Thyroid gland (tissue), 4 donors: ENCODE data around the gene SARNP. TPM values are rescaled to one million over a fixed set of nuclear protein-coding genes. Genes with fewer than 3 reads are reported as not detected.

ENCODE experiments used
- DNase-seq, 2 donors: peaks; one replicate each; pipeline ENCODE4 v3.0.0-alpha.2; 2019
- H3K27ac ChIP-seq, 3 donors: fragments of 200-600 bp; sonication (generic); 1 replicate in 2 of 3; 2 replicates in 1 of 3; pipeline ENCODE4 v1.5.1; 2016 to 2019; ENCODE audit warnings: mild to moderate bottlenecking in 1 of 3, moderate library complexity in 1 of 3
- H3K27me3 ChIP-seq: fragments of 200-600 bp; sonication (generic); one replicate; pipeline ENCODE4 v1.5.1; 2019
- H3K36me3 ChIP-seq, 2 donors: fragments of 200-600 bp; sonication (generic); one replicate each; pipeline ENCODE4 v1.5.1; 2016 to 2019
- H3K4me1 ChIP-seq, 2 donors: fragments of 200-600 bp; sonication (generic); one replicate each; pipeline ENCODE4 v1.5.1; 2017 to 2019
- H3K4me3 ChIP-seq, 3 donors: fragments of 200-600 bp; sonication (generic); replicated peaks in 1 of 3; 1 replicate in 2 of 3; 2 replicates in 1 of 3; pipeline ENCODE4 v1.5.1; 2016; ENCODE audit warnings: mild to moderate bottlenecking in 1 of 3
- H3K9me3 ChIP-seq: fragments of 200-600 bp; sonication (generic); one replicate; pipeline ENCODE4 v1.5.1; 2017
- POLR2A ChIP-seq, 2 donors: fragments of 450-650 bp; IDR thresholded peaks; one replicate each; pipeline ENCODE4 v1.6.1; 2017; ENCODE audit warnings: antibody characterized with exemption in 2 of 2, mild to moderate bottlenecking in 2 of 2, moderate library complexity in 1 of 2
- WGBS, 2 donors: methylation state at CpG; one replicate each; pipeline ENCODE4 v1.1.5; 2017; 5-methylcytosine and 5-hydroxymethylcytosine counted together
- intact Hi-C: fragments of 100-400 bp; cut with DNase I; formaldehyde crosslinking; loops from one replicate; pipeline ENCODE4 v1.15.1; 2023
- total RNA-seq, 4 donors: library from RNA; depleted of rRNA; stranded (reverse); fragments of >200 nt; gene quantifications; one replicate each; pipeline ENCODE4 v1.2.3, GENCODE V29; 2016
- TF ChIP-seq, protein P1 (sequence below), 6 experiments: fragments of 200-600 bp in 3 of 6; fragments of 450-650 bp in 3 of 6; sonication (generic) in 3 of 6; IDR thresholded peaks; one replicate each; pipeline ENCODE4 v1.5.1; 2016 to 2019; ENCODE audit warnings: antibody characterized with exemption in 6 of 6, mild to moderate bottlenecking in 2 of 6, inconsistent platforms in 1 of 6, moderate library complexity in 1 of 6

SARNP gene
- total RNA-seq, 4 donors from 2014 or later = 33.6 to 61.0 (median 52.3) TPM

DNA sequence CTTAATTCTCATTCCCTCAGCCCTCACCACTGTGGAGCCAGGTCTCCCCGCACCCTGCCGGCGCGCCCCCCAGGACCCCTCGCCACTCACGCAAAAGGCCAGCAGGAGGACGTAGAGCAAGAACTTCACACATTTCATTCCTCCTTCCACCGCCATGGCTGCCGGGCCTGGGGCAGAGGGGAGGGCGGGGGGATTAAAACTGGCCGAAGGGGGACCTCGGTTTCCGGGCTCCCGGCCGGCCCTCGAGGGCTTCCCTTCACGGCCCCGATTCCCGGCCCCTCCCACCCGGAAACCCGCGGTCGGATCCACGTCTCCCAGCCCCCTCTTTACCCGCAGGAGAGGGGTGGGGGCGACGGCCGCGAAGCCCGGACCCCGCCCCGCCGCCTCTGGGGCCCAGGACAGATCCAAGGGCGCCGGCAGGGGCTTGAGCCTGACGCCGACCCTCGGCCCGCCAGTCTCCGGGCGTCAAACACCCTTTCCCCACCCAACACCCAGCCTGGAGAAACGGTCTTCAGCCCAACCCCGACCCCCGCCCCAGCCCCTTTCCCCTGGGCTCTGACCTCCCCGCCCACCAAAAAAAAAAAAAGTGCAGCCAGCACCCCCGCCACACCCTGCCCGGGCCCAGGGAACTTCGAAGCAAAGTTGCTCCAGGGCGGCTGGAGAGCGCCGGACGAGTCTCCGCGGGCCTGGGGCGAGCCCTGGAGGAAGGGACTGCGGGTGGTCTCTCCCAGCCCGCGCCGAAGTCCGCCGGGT lies 89.2 kb downstream of the SARNP start:
- Histone ChIP-seq H3K9me3 (no peaks in the 10 kb centered on the region), H3K27ac (peak overlapping the region; percentile 89 to 98 (median 96)), H3K4me3 (peak overlapping the region; percentile 62 to 90 (median 85)), H3K27me3 (no peaks in the 10 kb centered on the region), H3K36me3 (peaks cover 24 to 27% of the 10 kb centered on the region in 2 donors), H3K4me1 (peaks cover 39 to 54% of the 10 kb centered on the region in 2 donors)
- peak; percentile 87 to 88 for DNase-seq
- TF ChIP-seq POLR2A (IDR thresholded peaks at IDR 0.05) = peak in 1 of 2 donors; percentile 9
- TF ChIP-seq, protein P1, sequence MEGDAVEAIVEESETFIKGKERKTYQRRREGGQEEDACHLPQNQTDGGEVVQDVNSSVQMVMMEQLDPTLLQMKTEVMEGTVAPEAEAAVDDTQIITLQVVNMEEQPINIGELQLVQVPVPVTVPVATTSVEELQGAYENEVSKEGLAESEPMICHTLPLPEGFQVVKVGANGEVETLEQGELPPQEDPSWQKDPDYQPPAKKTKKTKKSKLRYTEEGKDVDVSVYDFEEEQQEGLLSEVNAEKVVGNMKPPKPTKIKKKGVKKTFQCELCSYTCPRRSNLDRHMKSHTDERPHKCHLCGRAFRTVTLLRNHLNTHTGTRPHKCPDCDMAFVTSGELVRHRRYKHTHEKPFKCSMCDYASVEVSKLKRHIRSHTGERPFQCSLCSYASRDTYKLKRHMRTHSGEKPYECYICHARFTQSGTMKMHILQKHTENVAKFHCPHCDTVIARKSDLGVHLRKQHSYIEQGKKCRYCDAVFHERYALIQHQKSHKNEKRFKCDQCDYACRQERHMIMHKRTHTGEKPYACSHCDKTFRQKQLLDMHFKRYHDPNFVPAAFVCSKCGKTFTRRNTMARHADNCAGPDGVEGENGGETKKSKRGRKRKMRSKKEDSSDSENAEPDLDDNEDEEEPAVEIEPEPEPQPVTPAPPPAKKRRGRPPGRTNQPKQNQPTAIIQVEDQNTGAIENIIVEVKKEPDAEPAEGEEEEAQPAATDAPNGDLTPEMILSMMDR (IDR thresholded peaks at IDR 0.05) = no peak
- intact Hi-C loops = no loop called here
- 1 to 3% methylated on average over 9 to 21 of the region's 61 CpGs for WGBS, 2 donors

- Histone ChIP-seq H3K27me3 (no peaks in the 10 kb centered on the region), H3K27ac (peak overlapping the region; percentile 89 to 98 (median 96)), H3K36me3 (peaks cover 24 to 27% of the 10 kb centered on the region in 2 donors), H3K4me3 (peak overlapping the region; percentile 62 to 90 (median 85)), H3K9me3 (no peaks in the 10 kb centered on the region), H3K4me1 (peaks cover 43 to 61% of the 10 kb centered on the region in 2 donors)
- 10 to 13% methylated on average over 9 of the region's 9 CpGs for WGBS, 2 donors
- peak; percentile 76 to 85 for DNase-seq
- TF ChIP-seq, protein P1 (IDR thresholded peaks at IDR 0.05) = no peak
- TF ChIP-seq POLR2A (IDR thresholded peaks at IDR 0.05) = no peak
- intact Hi-C loops = no loop called here
Measured at GRCh38 chr12:55727643-55728185, 89.8 kb downstream of the SARNP start.

DNA sequence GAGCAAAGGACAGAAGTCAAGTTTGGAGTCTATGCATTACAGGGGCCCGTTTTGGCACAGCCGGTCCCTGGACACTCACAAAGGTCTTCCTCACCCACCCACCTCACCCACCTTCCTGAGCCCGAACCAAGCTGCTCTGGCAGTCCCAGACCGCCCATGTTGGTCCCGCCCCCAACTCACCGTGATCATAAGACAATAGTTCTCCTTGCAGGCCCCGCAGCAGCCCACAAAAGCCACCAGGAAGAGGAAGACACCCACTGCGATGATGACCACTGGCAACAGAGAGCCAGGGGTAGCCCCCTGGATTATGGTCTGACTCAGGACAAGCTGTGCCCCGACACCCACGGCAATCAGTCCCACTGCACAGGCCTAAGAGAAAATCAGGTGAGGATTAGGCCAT lies 90.6 kb downstream of the SARNP start:
- peak overlapping the region in 1 of 3 donors; percentile 90 for H3K4me3 ChIP-seq
- H3K27ac ChIP-seq = peak overlapping the region; percentile 89 to 98 (median 96)
- peaks cover 43 to 66% of the 10 kb centered on the region in 2 donors for H3K4me1 ChIP-seq
- intact Hi-C loops = no loop called here
- TF ChIP-seq, protein P1 (IDR thresholded peaks at IDR 0.05) = no peak
- no peak for TF ChIP-seq POLR2A (IDR thresholded peaks at IDR 0.05)
- WGBS, 2 donors = 40 to 59% methylated on average over 7 to 8 of the region's 10 CpGs
- no peak for DNase-seq
- no peaks in the 10 kb centered on the region for H3K27me3 ChIP-seq
- H3K36me3 ChIP-seq = peaks cover 24 to 27% of the 10 kb centered on the region in 2 donors
- H3K9me3 ChIP-seq = no peaks in the 10 kb centered on the region

DNA sequence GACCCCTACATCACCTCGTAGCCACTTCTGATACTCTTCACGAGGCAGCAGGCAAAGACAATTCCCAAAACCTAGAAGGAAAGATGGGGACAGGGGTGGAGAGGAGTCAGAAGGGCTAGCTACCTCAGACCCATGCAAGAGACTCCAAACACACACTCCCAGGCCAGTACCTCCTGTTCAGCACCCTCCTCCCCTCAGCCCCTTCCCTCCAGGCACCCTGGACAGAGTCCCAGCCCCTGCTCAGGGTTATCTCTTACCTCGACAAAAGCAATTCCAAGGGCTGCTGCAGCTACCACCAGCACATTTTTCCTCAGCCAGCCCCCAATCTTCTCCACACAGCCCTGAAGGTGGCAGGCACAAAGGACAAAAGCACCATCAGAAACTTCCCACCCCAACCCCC lies 92.0 kb downstream of the SARNP start:
- TF ChIP-seq POLR2A (IDR thresholded peaks at IDR 0.05) = no peak
- TF ChIP-seq, protein P1 (IDR thresholded peaks at IDR 0.05) = no peak
- Histone ChIP-seq H3K9me3 (no peaks in the 10 kb centered on the region), H3K27me3 (no peaks in the 10 kb centered on the region), H3K27ac (peak overlapping the region in 1 of 3 donors; percentile 8), H3K4me3 (no peak overlapping the region), H3K36me3 (peaks cover 24 to 27% of the 10 kb centered on the region in 2 donors), H3K4me1 (peaks cover 39 to 61% of the 10 kb centered on the region in 2 donors)
- 79 to 84% methylated on average over 3 of the region's 3 CpGs for WGBS, 2 donors
- DNase-seq = no peak
- intact Hi-C loops = no loop called here

DNA sequence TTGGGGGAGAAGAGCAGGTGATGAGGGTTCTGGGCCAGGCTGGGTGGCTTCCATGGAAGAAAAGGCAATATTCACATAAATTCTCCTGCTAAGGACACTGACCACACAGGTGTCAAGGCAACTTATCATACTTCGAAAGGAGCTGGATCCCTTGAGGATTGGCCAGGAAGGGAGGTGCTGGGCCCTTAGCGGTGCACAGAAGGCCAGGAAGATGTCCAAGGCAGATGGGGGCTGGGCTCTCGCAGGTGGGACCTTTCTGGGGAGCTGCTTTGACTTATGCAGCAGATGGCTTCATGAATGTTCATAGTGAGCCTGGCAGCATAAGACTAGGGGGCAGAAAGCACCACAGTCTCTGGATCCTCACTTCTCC lies 92.6 kb downstream of the SARNP start:
- no peak overlapping the region for H3K4me3 ChIP-seq
- WGBS, 2 donors = 61 to 77% methylated on average over 3 of the region's 3 CpGs
- H3K9me3 ChIP-seq = no peaks in the 10 kb centered on the region
- TF ChIP-seq POLR2A (IDR thresholded peaks at IDR 0.05) = no peak
- TF ChIP-seq, protein P1 (IDR thresholded peaks at IDR 0.05) = peak in 1 of 6 experiments; percentile 0
- no peak overlapping the region for H3K27ac ChIP-seq
- no peak for DNase-seq
- no peaks in the 10 kb centered on the region for H3K27me3 ChIP-seq
- peaks cover 33 to 58% of the 10 kb centered on the region in 2 donors for H3K4me1 ChIP-seq
- peaks cover 24 to 27% of the 10 kb centered on the region in 2 donors for H3K36me3 ChIP-seq
- intact Hi-C loops = no loop called here
